Thyroid gland (tissue), 4 donors: ENCODE data around the gene ACER2.

Experiments used
- POLR2A ChIP-seq, 2 donors: fragments of 450-650 bp; IDR thresholded peaks; one replicate each; pipeline ENCODE4 v1.6.1; 2017; ENCODE audit warnings: antibody characterized with exemption in 2 of 2, mild to moderate bottlenecking in 2 of 2, moderate library complexity in 1 of 2
- TF ChIP-seq, protein P1 (sequence below), 6 experiments: fragments of 200-600 bp in 3 of 6; fragments of 450-650 bp in 3 of 6; sonication (generic) in 3 of 6; IDR thresholded peaks; one replicate each; pipeline ENCODE4 v1.5.1; 2016 to 2019; ENCODE audit warnings: antibody characterized with exemption in 6 of 6, mild to moderate bottlenecking in 2 of 6, inconsistent platforms in 1 of 6, moderate library complexity in 1 of 6

- TF ChIP-seq, protein P1, sequence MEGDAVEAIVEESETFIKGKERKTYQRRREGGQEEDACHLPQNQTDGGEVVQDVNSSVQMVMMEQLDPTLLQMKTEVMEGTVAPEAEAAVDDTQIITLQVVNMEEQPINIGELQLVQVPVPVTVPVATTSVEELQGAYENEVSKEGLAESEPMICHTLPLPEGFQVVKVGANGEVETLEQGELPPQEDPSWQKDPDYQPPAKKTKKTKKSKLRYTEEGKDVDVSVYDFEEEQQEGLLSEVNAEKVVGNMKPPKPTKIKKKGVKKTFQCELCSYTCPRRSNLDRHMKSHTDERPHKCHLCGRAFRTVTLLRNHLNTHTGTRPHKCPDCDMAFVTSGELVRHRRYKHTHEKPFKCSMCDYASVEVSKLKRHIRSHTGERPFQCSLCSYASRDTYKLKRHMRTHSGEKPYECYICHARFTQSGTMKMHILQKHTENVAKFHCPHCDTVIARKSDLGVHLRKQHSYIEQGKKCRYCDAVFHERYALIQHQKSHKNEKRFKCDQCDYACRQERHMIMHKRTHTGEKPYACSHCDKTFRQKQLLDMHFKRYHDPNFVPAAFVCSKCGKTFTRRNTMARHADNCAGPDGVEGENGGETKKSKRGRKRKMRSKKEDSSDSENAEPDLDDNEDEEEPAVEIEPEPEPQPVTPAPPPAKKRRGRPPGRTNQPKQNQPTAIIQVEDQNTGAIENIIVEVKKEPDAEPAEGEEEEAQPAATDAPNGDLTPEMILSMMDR (IDR thresholded peaks at IDR 0.05): no peak
- TF ChIP-seq POLR2A (IDR thresholded peaks at IDR 0.05): no peak
Observed at GRCh38 chr9:19484699-19485098, 75.9 kb downstream of the ACER2 start.
